Fibroblast of the aortic adventitia (primary cell): ENCODE data around the gene SNX8. TPM values are rescaled to one million over a fixed set of nuclear protein-coding genes. Genes with fewer than 3 reads are reported as not detected.

Experiments
- DNase-seq: peaks from one replicate; pipeline ENCODE4 v3.0.0-alpha.2; 2010; ENCODE audit warnings: low read depth
- H3K4me3 ChIP-seq: 2 replicates; pipeline ENCODE4 v1.5.1; 2011; ENCODE audit warnings: low read depth, mild to moderate bottlenecking, control low read depth, low read length, moderate library complexity
- total RNA-seq: library from RNA; depleted of rRNA; stranded (reverse); fragments of >200 nt; gene quantifications from 2 replicates; pipeline ENCODE4 v1.2.3, GENCODE V29; 2012; ENCODE audit warnings: low replicate concordance
- TF ChIP-seq, protein P1 (sequence below): IDR thresholded peaks from 2 replicates; pipeline ENCODE4 v1.5.1; 2011; ENCODE audit warnings: mild to moderate bottlenecking, low read length, control low read depth, inconsistent platforms; ENCODE audit not compliant: insufficient read depth

SNX8 gene
- total RNA-seq, 1 donor: 19.4 TPM

DNA sequence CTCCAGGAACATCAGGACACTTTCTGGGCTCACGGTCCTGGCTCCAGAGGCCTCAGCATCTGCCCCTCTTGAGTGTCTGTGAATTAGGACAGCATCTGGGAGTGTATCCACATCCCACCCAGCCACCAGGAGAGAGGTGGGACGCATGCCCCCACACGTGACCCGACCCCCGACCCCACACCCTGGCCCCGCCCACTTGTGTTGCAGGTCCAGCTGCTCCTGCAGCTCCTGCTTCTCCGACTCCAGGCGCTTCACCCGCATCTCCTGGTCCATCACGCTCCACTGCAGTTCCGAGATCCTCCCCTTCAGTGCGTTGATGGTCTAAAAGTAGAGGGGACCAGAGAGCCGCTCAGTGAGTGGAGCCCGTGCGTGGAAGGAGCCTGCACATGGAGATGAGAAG, 95.1 kb downstream of the SNX8 start:
- H3K4me3 ChIP-seq: no peak overlapping the region
- TF ChIP-seq, protein P1, sequence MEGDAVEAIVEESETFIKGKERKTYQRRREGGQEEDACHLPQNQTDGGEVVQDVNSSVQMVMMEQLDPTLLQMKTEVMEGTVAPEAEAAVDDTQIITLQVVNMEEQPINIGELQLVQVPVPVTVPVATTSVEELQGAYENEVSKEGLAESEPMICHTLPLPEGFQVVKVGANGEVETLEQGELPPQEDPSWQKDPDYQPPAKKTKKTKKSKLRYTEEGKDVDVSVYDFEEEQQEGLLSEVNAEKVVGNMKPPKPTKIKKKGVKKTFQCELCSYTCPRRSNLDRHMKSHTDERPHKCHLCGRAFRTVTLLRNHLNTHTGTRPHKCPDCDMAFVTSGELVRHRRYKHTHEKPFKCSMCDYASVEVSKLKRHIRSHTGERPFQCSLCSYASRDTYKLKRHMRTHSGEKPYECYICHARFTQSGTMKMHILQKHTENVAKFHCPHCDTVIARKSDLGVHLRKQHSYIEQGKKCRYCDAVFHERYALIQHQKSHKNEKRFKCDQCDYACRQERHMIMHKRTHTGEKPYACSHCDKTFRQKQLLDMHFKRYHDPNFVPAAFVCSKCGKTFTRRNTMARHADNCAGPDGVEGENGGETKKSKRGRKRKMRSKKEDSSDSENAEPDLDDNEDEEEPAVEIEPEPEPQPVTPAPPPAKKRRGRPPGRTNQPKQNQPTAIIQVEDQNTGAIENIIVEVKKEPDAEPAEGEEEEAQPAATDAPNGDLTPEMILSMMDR: no peak
- DNase-seq: no peak

DNA sequence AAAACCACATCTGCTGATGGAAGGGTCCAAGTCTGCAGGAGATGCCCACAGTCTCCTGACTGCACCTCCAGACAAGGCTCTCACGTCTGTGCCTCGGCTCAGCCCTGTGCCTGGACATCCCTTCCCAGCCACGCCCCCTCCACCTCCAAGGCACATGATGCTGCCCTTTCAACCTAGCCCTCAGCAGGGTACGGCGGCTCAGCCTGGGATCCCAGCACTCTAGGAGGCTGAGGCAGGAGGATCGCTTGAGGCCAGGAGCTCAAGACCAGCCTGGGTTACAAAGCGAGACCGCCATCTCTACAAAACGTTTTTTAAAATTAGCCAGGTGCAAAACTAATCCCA, 95.8 kb downstream of the SNX8 start:
- no peak overlapping the region for H3K4me3 ChIP-seq
- DNase-seq: no peak
- TF ChIP-seq, protein P1: no peak

DNA sequence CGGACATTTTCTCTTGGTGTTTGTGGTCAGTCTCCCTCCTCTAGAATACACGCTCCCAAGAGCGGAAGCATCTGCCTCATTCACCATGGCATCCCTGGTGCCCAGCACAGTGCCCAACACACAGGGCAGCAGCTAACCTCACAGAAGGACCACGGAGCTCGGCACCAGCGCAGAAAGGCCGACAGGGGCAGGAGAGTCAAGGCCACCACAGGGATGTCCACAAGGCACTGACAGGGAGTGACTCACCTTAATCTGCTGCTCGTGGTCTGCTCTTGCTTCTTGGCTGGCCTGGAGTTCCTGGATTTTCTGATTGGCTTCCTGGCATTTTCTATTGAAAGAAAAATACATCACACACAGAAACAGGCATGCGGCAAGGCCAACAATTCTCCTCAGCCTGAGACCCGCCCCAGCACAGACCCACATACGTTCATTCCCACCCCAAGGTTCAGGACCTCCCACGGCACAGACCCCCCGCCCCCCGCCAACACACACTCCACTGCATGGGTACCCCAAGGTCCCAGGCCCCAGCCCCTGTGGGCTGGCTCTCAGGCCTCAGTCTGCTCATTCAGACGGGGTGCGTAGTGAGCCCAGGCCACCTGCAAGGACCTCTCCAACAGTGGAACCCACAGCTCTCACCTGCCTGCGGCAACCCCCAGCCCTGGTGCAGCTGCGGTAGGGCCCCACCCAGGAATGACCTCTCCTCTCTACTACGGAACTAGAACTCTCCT, 96.4 kb downstream of the SNX8 start:
- TF ChIP-seq, protein P1: no peak
- no peak for DNase-seq
- no peak overlapping the region for H3K4me3 ChIP-seq

DNA sequence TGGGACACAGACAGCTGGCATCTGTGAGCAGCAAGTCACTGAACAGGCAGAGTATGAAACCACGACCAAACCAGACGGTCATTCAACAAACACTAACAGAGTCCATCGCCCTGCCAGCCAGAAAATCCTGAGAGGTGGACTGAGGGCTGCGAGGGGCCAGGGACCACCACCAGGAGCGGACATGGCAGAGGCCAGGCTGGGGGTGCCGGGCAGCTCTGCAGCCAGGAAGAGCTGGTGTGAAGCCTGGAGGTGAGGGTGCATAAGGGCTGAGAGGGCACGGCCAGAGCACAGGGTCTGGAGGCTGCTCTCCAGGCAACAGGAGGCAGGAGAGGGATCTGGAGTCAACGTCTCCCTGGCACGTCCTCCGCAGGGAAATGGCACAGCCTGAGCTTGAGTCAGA, 97.0 kb downstream of the SNX8 start:
- no peak for DNase-seq
- TF ChIP-seq, protein P1: no peak
- H3K4me3 ChIP-seq: no peak overlapping the region

DNA sequence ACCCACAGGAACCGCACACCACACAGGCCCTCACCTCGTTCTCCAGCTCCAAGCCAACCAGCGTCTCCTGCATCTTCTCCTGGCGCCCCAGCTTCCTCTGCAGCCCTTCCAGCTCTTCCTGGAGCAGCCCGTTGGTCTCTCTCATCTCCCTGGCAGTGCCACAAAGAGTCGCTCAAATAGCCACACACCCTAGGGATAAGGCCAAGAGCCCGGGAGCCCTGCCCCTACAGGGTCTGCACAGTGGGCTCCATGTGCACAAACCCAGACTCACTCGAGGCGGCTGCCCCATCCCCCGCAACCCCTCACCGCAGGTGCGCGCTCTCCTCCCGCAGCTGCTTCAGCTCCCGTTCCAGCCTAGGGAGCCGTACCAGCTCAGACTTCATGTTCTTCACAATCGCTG, 98.4 kb downstream of the SNX8 start:
- DNase-seq: no peak
- H3K4me3 ChIP-seq: no peak overlapping the region
- TF ChIP-seq, protein P1: no peak

DNA sequence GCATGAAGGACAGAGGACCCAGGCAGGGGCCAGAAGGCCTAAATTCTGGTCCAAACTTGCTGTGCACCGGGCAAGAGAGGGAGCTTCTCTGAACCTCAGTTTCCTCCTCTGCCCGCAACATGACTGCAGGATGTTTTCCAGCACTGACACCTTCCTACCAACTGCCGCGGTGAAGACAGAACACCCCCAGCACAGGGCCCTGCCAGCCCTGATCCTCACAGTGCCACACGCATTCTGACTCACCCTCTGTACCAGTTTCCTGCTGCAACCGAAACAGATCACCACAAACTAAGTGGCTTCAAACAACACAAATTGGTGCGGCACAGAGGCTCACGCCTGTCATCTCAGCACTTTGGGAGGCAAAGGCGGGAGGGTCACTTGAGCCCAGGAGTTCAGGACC, 99.6 kb downstream of the SNX8 start:
- no peak overlapping the region for H3K4me3 ChIP-seq
- DNase-seq: no peak
- TF ChIP-seq, protein P1: no peak
